A673 (cell line): Measurements from ENCODE around the gene CORO7.

Source experiments
- CTCF ChIP-seq: fragments of 300-800, 200-600 bp; sonication (generic); conservative IDR thresholded peaks from 2 replicates; pipeline ENCODE4 v1.5.1; 2017; ENCODE audit warnings: low read depth, mild to moderate bottlenecking, antibody characterized with exemption, low read length, moderate library complexity, mixed read lengths
- EZH2 ChIP-seq: fragments of 200-600 bp; sonication (generic); IDR thresholded peaks from 2 replicates; pipeline ENCODE4 v1.6.1; 2017; ENCODE audit warnings: borderline replicate concordance, low read depth, mild to moderate bottlenecking, mixed read lengths, antibody characterized with exemption, low read length; ENCODE audit not compliant: poor library complexity, severe bottlenecking

DNA sequence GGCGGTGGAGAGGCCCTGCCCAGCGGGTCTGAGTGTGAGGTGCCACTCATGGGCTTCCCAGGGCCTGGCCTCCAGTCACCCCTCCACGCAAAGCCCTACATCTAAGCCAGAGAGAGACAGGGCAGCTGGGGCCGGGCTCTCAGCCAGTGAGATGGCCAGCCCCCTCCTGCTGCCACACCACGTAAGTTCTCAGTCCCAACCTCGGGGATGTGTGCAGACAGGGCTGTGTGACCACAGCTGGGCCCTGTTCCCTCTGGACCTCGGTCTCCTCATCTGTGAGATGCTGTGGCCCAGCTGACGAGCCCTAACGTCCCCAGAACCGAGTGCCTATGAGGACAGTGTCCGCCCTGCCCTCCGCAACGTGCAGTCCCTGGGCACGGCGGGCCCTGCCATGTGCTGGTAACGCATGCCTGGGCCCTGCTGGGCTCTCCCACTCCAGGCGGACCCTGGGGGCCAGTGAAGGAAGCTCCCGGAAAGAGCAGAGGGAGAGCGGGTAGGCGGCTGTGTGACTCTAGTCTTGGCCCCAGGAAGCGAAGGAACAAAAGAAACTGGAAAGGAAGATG is 33.5 kb downstream of the CORO7 start:
- TF ChIP-seq CTCF (no peak), EZH2 (no peak)
